ENCODE data around the gene AKT3. TPM values are rescaled to one million over a fixed set of nuclear protein-coding genes. Genes with fewer than 3 reads are reported as not detected.
"Not testable (repeated sequence)": the region's sequence is repeated elsewhere in the genome, so short reads cannot be mapped to it uniquely, and the experiment has no call there.

The AKT3 gene
- total and polyA plus RNA-seq, 7 donors = 2.1 to 105 (median 66.4) TPM

DNA sequence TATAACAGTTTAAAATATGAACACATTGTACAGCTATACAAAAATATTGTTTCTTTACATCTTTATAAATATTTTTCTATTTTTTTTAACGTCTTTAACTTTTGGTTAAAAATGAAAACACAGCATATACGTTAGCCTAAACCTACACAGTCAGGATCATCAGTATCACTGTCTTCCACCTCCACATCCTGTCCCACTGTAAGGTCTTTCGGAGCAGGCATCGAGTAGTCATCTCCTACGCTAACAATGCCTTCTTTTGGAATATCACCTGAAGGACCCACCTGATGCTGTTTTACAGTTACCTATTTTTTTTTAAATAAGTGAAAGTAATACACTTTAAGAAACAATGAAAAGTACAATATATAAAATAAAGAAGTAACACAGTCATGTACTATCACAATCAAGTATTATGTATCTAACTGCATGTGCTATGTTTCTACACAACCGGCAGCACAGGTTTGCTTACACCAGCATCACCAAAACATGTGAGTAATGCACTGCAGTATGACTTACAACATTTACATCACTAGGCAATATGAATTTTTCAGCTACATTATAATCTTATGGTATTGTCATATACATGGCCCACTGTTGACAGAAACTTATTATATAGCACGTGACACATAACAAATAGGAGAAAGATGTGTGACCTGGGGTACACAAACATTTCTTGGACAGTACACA is 254.4 kb downstream of the AKT3 start:
- TF ChIP-seq EP300 (IDR thresholded peaks at IDR 0.05) = no peak
- TF ChIP-seq, protein P1, sequence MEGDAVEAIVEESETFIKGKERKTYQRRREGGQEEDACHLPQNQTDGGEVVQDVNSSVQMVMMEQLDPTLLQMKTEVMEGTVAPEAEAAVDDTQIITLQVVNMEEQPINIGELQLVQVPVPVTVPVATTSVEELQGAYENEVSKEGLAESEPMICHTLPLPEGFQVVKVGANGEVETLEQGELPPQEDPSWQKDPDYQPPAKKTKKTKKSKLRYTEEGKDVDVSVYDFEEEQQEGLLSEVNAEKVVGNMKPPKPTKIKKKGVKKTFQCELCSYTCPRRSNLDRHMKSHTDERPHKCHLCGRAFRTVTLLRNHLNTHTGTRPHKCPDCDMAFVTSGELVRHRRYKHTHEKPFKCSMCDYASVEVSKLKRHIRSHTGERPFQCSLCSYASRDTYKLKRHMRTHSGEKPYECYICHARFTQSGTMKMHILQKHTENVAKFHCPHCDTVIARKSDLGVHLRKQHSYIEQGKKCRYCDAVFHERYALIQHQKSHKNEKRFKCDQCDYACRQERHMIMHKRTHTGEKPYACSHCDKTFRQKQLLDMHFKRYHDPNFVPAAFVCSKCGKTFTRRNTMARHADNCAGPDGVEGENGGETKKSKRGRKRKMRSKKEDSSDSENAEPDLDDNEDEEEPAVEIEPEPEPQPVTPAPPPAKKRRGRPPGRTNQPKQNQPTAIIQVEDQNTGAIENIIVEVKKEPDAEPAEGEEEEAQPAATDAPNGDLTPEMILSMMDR (IDR thresholded peaks at IDR 0.05) = no peak
- TF ChIP-seq POLR2A (IDR thresholded peaks at IDR 0.05) = no peak
- TF ChIP-seq POLR2AphosphoS5 (IDR thresholded peaks at IDR 0.05) = no peak
- no peaks in the 10 kb centered on the region for H3K36me3 ChIP-seq
- no peaks in the 10 kb centered on the region for H3K9me3 ChIP-seq
- H3K27ac ChIP-seq = no peak overlapping the region
- H3K4me1 ChIP-seq = peaks cover 0 to 10% (median 0%) of the 10 kb centered on the region in 4 donors
- 80 to 81% methylated on average over 7 of the region's 7 CpGs for WGBS, 2 donors
- DNase-seq = no peak
- no peak overlapping the region for H3K4me3 ChIP-seq
- H3K27me3 ChIP-seq = no peaks in the 10 kb centered on the region
- intact Hi-C loops (cut with DNase I) = no loop called here

DNA sequence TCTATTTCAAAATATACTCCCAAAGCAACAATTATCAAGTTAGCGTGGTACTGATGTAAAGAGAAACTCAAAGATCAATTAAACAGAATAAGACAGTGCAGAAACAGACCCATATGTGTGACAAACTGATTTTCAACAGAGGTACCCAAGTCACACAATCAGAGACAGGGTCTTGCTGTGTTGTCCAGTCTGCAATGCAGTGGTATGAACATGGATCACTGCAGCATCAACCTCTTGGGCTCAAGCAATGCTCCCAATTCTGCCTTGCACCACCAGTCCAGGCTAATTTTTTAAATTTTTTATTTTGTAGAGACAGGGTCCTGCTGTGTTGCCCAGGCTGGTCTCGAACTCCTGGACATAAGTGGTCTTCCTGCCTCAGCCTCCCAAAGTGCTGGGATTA is 255.6 kb downstream of the AKT3 start:
- TF ChIP-seq POLR2A (IDR thresholded peaks at IDR 0.05) = no peak
- TF ChIP-seq, protein P1 (IDR thresholded peaks at IDR 0.05) = no peak
- no peak for TF ChIP-seq POLR2AphosphoS5 (IDR thresholded peaks at IDR 0.05)
- TF ChIP-seq EP300 (IDR thresholded peaks at IDR 0.05) = no peak
- 60 to 95% methylated on average over 2 of the region's 2 CpGs for WGBS, 2 donors
- no peaks in the 10 kb centered on the region for H3K27me3 ChIP-seq
- peaks cover 0 to 10% (median 0%) of the 10 kb centered on the region in 4 donors for H3K4me1 ChIP-seq
- H3K36me3 ChIP-seq = no peaks in the 10 kb centered on the region
- no peak overlapping the region for H3K27ac ChIP-seq
- intact Hi-C loops (cut with DNase I) = no loop called here
- no peaks in the 10 kb centered on the region for H3K9me3 ChIP-seq
- H3K4me3 ChIP-seq = no peak overlapping the region
- DNase-seq = no peak

DNA sequence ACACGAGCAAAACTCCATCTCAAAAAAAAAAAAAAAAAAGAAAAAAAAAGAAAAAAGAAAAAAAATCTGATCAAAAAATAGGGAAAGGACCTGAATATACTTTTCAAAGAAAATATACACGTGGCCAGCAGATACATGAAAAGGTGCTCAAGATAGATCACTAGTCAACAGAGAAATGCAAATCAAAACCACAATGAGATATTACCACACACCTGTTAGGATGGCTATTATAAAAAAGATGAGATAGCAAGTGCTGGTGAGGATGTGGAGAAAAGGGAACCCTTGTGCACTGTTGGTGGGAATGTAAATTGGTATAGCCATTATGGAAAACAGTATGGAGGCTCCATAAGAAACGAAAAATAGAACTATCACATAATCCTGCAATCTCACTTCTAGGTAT is 260.8 kb downstream of the AKT3 start:
- H3K4me1 ChIP-seq; H3K27ac ChIP-seq; H3K9me3 ChIP-seq; DNase-seq; H3K36me3 ChIP-seq; H3K4me3 ChIP-seq; H3K27me3 ChIP-seq; intact Hi-C loops (cut with DNase I): not testable (repeated sequence)
- WGBS, 2 donors = 62 to 74% methylated on average over 3 of the region's 3 CpGs

DNA sequence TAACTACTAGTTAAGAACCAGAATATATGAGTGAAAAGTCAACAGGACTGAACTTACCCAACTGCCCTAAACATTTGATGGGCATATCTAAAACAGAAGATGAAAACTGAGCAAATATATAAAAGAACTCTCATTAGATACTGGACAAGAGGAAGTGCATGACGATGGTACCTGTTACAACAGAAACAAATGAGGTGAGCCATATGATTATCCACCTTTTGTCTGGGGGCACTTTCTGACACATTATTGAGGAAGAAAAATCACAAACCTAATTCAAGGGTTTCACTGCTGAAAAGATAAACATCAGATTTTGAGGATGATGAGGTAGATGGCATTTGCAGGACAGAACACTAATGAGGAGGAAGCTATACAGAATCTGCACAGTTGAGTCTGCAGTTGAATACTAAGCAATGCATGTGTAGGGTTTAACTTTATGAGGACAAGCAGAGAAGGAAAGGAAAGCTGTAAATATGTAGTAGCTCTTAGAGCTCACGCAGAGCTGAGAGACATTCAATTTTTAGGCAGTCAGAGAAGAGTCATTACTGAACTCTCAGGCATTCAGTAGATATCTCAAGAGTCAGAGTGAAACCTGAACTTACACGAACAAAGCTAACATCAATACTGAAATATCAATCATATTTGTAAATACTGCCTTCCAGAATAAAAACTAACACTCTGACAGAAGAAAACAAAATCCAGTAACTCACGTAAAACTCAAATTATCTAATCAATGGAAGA is 262.1 kb downstream of the AKT3 start:
- intact Hi-C loops (cut with DNase I) = no loop called here
- Histone ChIP-seq H3K9me3 (peaks cover 0 to 3% (median 0%) of the 10 kb centered on the region in 4 donors), H3K27ac (no peak overlapping the region), H3K36me3 (no peaks in the 10 kb centered on the region), H3K27me3 (no peaks in the 10 kb centered on the region), H3K4me1 (no peaks in the 10 kb centered on the region), H3K4me3 (no peak overlapping the region)
- no peak for DNase-seq
- TF ChIP-seq POLR2AphosphoS5 (IDR thresholded peaks at IDR 0.05) (no peak), EP300 (IDR thresholded peaks at IDR 0.05) (no peak), POLR2A (IDR thresholded peaks at IDR 0.05) (no peak)
- TF ChIP-seq, protein P1 (IDR thresholded peaks at IDR 0.05) = no peak
- 79 to 81% methylated on average over 4 of the region's 4 CpGs for WGBS, 2 donors

DNA sequence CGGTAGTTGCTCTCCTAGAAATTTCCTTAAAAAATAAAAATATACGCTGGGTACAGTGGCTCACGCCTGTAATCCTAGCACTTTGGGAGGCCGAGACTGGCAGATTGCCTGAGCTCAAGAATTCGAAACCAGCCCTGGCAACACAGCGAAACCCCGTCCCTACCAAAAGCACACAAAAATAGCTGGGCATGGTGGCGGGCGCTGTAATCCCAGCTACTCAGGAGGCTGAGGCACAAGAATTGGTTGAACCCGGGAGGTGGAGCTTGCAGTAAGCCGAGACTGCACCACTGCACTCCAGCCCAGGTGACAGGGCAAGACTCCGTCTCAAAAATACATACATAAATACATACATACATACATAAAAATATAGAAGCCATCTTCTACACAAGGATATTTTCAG is 262.8 kb downstream of the AKT3 start:
- TF ChIP-seq, protein P1 (IDR thresholded peaks at IDR 0.05) = no peak
- no peak for TF ChIP-seq POLR2AphosphoS5 (IDR thresholded peaks at IDR 0.05)
- TF ChIP-seq POLR2A (IDR thresholded peaks at IDR 0.05) = no peak
- no peak for TF ChIP-seq EP300 (IDR thresholded peaks at IDR 0.05)
- Histone ChIP-seq H3K36me3 (no peaks in the 10 kb centered on the region), H3K27me3 (no peaks in the 10 kb centered on the region), H3K4me1 (no peaks in the 10 kb centered on the region), H3K27ac (no peak overlapping the region), H3K4me3 (no peak overlapping the region), H3K9me3 (peaks cover 0 to 5% (median 4%) of the 10 kb centered on the region in 4 donors)
- 92 to 96% methylated on average over 12 of the region's 12 CpGs for WGBS, 2 donors
- intact Hi-C loops (cut with DNase I) = no loop called here
- no peak for DNase-seq

Measured in sigmoid colon (tissue), 7 donors.